ENCODE data around the gene NR6A1. TPM values are rescaled to one million over a fixed set of nuclear protein-coding genes. Genes with fewer than 3 reads are reported as not detected.
A peak's percentile ranks its signal among the peaks of the same experiment; 100 is the strongest.

The NR6A1 gene
- total and polyA plus RNA-seq, 2 of the 13 experiments (the other 11 are each of a cell fraction or from before 2014, with no cell fraction given): 28.1 to 31.5 TPM

- TF ChIP-seq MIER3 (CRISPR knock-in tag; IDR thresholded peaks at IDR 0.05; ENCODE audit: borderline replicate concordance) (0 out of 2 replicates have a peak, but pooled peaks have one; percentile 11), ZNF362 (CRISPR knock-in tag; IDR thresholded peaks at IDR 0.05; ENCODE audit: borderline replicate concordance) (peak; percentile 65), PHF20 (CRISPR knock-in tag; IDR thresholded peaks at IDR 0.05) (peak; percentile 78), TBL1XR1 (IDR thresholded peaks at IDR 0.05; ENCODE audit: borderline replicate concordance, low read length, partially characterized antibody) (no peak), TRAFD1 (CRISPR knock-in tag; IDR thresholded peaks at IDR 0.05; ENCODE audit: borderline replicate concordance) (no peak), RFXANK (CRISPR knock-in tag; IDR thresholded peaks at IDR 0.05) (0 out of 2 replicates have a peak, but pooled peaks have one; percentile 24), MXD3 (CRISPR knock-in tag; IDR thresholded peaks at IDR 0.05) (peak; percentile 48; the same call in 1 of the 2 replicates), ZNF33B (CRISPR knock-in tag; IDR thresholded peaks at IDR 0.05) (0 out of 2 replicates have a peak, but pooled peaks have one; percentile 29), ZFY (CRISPR knock-in tag; IDR thresholded peaks at IDR 0.05) (peak; percentile 94), FOXA3 (CRISPR knock-in tag; IDR thresholded peaks at IDR 0.05) (peak; percentile 13; the same call in 1 of the 2 replicates), TARDBP (CRISPR knock-in tag; IDR thresholded peaks at IDR 0.05) (no peak), MTF1 (CRISPR knock-in tag; IDR thresholded peaks at IDR 0.05) (no peak), GPBP1L1 (CRISPR knock-in tag; IDR thresholded peaks at IDR 0.05) (no peak), GZF1 (CRISPR knock-in tag; IDR thresholded peaks at IDR 0.05) (0 out of 2 replicates have a peak, but pooled peaks have one; percentile 54), ARNT2 (CRISPR knock-in tag; IDR thresholded peaks at IDR 0.05; ENCODE audit: low read depth) (0 out of 2 replicates have a peak, but pooled peaks have one; percentile 65), ZNF691 (CRISPR knock-in tag; IDR thresholded peaks at IDR 0.05; ENCODE audit: borderline replicate concordance, low read depth) (no peak), GRHL1 (CRISPR knock-in tag; conservative IDR thresholded peaks at IDR 0.05) (no peak), ZFYVE20 (CRISPR knock-in tag; IDR thresholded peaks at IDR 0.05; ENCODE audit: borderline replicate concordance, low read depth) (0 out of 2 replicates have a peak, but pooled peaks have one; percentile 17), SP140L (CRISPR knock-in tag; IDR thresholded peaks at IDR 0.05; ENCODE audit: borderline replicate concordance) (no peak)
These were observed 263.9 kb downstream of the NR6A1 start, which contains the start of gene NR5A1 (continued) for GRCh38 chr9:124506931-124507879.
